K562 (cell line): ENCODE measurements around the gene WDFY2. TPM values are rescaled to one million over a fixed set of nuclear protein-coding genes. Genes with fewer than 3 reads are reported as not detected.

ENCODE experiments used
- ATAC-seq: fragments of 200-7000 bp; cut with Tn5 transposase; 3 replicates; pipeline ENCODE4 v1.9.1; 2020; ENCODE audit warnings: moderate library complexity
- BruUV-seq: library from RNA; stranded (reverse); fragments of 400-500 nt; replicated peaks from 2 replicates; lab custom pipeline; 2021; lab: Mats Ljungman, UMichigan
- CTCF ChIA-PET: fragments of 300-600 bp; formaldehyde crosslinking; extraction: SDS; loops from one replicate; lab custom pipeline; 2021; ENCODE audit warnings: low intra/inter-chr PET ratio; lab: Yijun Ruan, JAX
- POLR2A ChIA-PET: fragments of 300-600, 350-650 bp; sonication (Branson Sonifier 250); formaldehyde crosslinking; extraction: SDS; loops from one replicate; lab custom pipeline; 2021; ENCODE audit warnings: antibody characterized with exemption, inconsistent platforms; lab: Yijun Ruan, JAX
- DNase-seq, 4 experiments: peaks; one replicate each; pipeline versions ENCODE4 v3.0.0 to v3.0.0-alpha.2; 2011 to 2018; ENCODE audit warnings: low spot score in 3 of 4, mixed read lengths in 3 of 4; ENCODE audit errors: extremely low read depth in 1 of 4
- FAIRE-seq: peaks from 2 replicates; lab custom pipeline; 2011; peaks lifted over from hg19 to GRCh38; lab: Jason Lieb, UNC
- H2AFZ ChIP-seq: 2 replicates; pipeline ENCODE4 v1.6.0; 2011; ENCODE audit warnings: low read depth, low read length, control low read depth, inconsistent platforms
- H3K27ac ChIP-seq: fragments of 200-600 bp; 3 replicates; pipeline ENCODE4 v1.8.0; 2011; ENCODE audit warnings: low read depth, mild to moderate bottlenecking, control low read depth, inconsistent platforms, low read length, moderate library complexity, mixed read lengths; ENCODE audit errors: extremely low read depth
- H3K27me3 ChIP-seq, 2 experiments: fragments of 300-600 bp in 1 of 2; 2 replicates in 1 of 2; 3 replicates in 1 of 2; pipeline versions ENCODE4 v1.6.0 to v1.8.0; 2011; ENCODE audit warnings: inconsistent platforms in 2 of 2, low read length in 2 of 2, mild to moderate bottlenecking in 1 of 2, mixed read lengths in 1 of 2, moderate library complexity in 1 of 2; ENCODE audit not compliant: control insufficient read depth in 2 of 2, insufficient read depth in 2 of 2
- H3K36me3 ChIP-seq: fragments of 300-600 bp; 3 replicates; pipeline ENCODE4 v1.8.0; 2011; ENCODE audit warnings: mild to moderate bottlenecking, low read length, inconsistent platforms; ENCODE audit not compliant: control insufficient read depth, insufficient read depth
- H3K4me1 ChIP-seq, 2 experiments: fragments of 200-600 bp in 1 of 2; replicated peaks in 1 of 2; 2 replicates in 1 of 2; 3 replicates in 1 of 2; pipeline versions ENCODE4 v1.5.1 to v1.8.0; 2011; ENCODE audit warnings: inconsistent platforms in 2 of 2, low read length in 2 of 2, mild to moderate bottlenecking in 1 of 2, mixed read lengths in 1 of 2, moderate library complexity in 1 of 2; ENCODE audit not compliant: control insufficient read depth in 2 of 2, insufficient read depth in 2 of 2
- H3K4me2 ChIP-seq: 2 replicates; pipeline ENCODE4 v1.6.1; 2011; ENCODE audit warnings: low read length, control low read depth, inconsistent platforms, mixed read lengths; ENCODE audit not compliant: insufficient read depth
- H3K4me3 ChIP-seq: fragments of 200-600 bp; sonication (generic), shearing (Covaris generic); 2 replicates; pipeline ENCODE4 v1.5.1; 2016; ENCODE audit warnings: control low read depth, inconsistent platforms
- H3K79me2 ChIP-seq: fragments of 200-600 bp; 3 replicates; pipeline ENCODE4 v1.8.0; 2011; ENCODE audit warnings: low read length, inconsistent platforms; ENCODE audit not compliant: control insufficient read depth, insufficient read depth
- H3K9ac ChIP-seq, 2 experiments: 2 replicates each; pipeline versions ENCODE4 v1.6.0 to v1.6.1; 2011; ENCODE audit warnings: low read depth in 2 of 2, low read length in 2 of 2, control low read depth in 1 of 2, inconsistent platforms in 1 of 2, mild to moderate bottlenecking in 1 of 2, mixed read lengths in 1 of 2; ENCODE audit not compliant: insufficient read depth in 1 of 2
- H3K9me1 ChIP-seq: one replicate; pipeline ENCODE4 v1.6.0; 2011; ENCODE audit warnings: inconsistent platforms, mild to moderate bottlenecking, low read length, moderate library complexity; ENCODE audit not compliant: control insufficient read depth, insufficient read depth
- H3K9me3 ChIP-seq: replicated peaks from 2 replicates; pipeline ENCODE4 v1.5.1; 2011; ENCODE audit warnings: low read depth, low read length, inconsistent platforms; ENCODE audit not compliant: control insufficient read depth, insufficient read depth
- H4K20me1 ChIP-seq: replicated peaks from 2 replicates; pipeline ENCODE4 v1.6.1; 2011; ENCODE audit warnings: low read length, inconsistent platforms, mixed read lengths; ENCODE audit not compliant: control insufficient read depth, insufficient read depth
- BCOR ChIP-seq: fragments of 450-650 bp; IDR thresholded peaks from 2 replicates; pipeline ENCODE4 v1.6.1; 2016
- CBFB ChIP-seq: sonication (generic); formaldehyde crosslinking; IDR thresholded peaks from 2 replicates; pipeline ENCODE4 v1.4.0; 2020; ENCODE audit warnings: mild to moderate bottlenecking, missing genetic modification reagents
- FOXJ2 ChIP-seq: fragments of 200-800 bp; sonication (Bioruptor generic); IDR thresholded peaks from 2 replicates; pipeline ENCODE4 v1.6.1; 2016; ENCODE audit warnings: missing genetic modification characterization, missing compliant biosample characterization
- GATA2 ChIP-seq: sonication (generic); formaldehyde crosslinking; IDR thresholded peaks from 2 replicates; pipeline ENCODE4 v1.4.0; 2020; ENCODE audit warnings: mild to moderate bottlenecking, missing genetic modification reagents
- GTF2F1 ChIP-seq: IDR thresholded peaks from 2 replicates; pipeline ENCODE4 v1.6.1; 2011; ENCODE audit warnings: low read depth, low read length, improper control_type of control experiment
- HNRNPL ChIP-seq: fragments of 200-400 bp; formaldehyde crosslinking; IDR thresholded peaks from 2 replicates; pipeline ENCODE4 v1.6.1; 2017; ENCODE audit warnings: low read depth, mild to moderate bottlenecking, low read length
- HNRNPLL ChIP-seq: fragments of 200-400 bp; formaldehyde crosslinking; IDR thresholded peaks from 2 replicates; pipeline ENCODE4 v1.6.1; 2017; ENCODE audit warnings: low read length, low read depth, mild to moderate bottlenecking; ENCODE audit not compliant: poor library complexity, severe bottlenecking
- HNRNPUL1 ChIP-seq: fragments of 200-400 bp; formaldehyde crosslinking; IDR thresholded peaks from 2 replicates; pipeline ENCODE4 v1.6.1; 2017; ENCODE audit warnings: low read length
- KAT8 ChIP-seq: fragments of 450-650 bp; IDR thresholded peaks from 2 replicates; pipeline ENCODE4 v1.6.1; 2016; ENCODE audit warnings: low read depth, mild to moderate bottlenecking
- KDM4B ChIP-seq, 2 experiments: fragments of 450-650 bp in 1 of 2; sonication (generic) in 1 of 2; IDR thresholded peaks; 2 replicates each; pipeline ENCODE4 v1.6.1; 2016 to 2017; ENCODE audit warnings: borderline replicate concordance in 2 of 2, antibody characterized with exemption in 1 of 2, low read depth in 1 of 2, mild to moderate bottlenecking in 1 of 2
- MAZ ChIP-seq, 2 experiments: fragments of 450-650 bp in 1 of 2; sonication (generic) in 1 of 2; formaldehyde crosslinking; IDR thresholded peaks in 1 of 2; conservative IDR thresholded peaks in 1 of 2; 2 replicates each; pipeline versions ENCODE4 v1.4.0 to v1.5.0; 2020; ENCODE audit warnings: mild to moderate bottlenecking in 1 of 2, missing genetic modification reagents in 1 of 2
- SMARCA4 ChIP-seq: fragments of 450-650 bp; IDR thresholded peaks from 2 replicates; pipeline ENCODE4 v1.6.1; 2016
- STAG1 ChIP-seq: sonication (generic); formaldehyde crosslinking; IDR thresholded peaks from 2 replicates; pipeline ENCODE4 v1.5.0; 2020; ENCODE audit warnings: missing genetic modification reagents, borderline replicate concordance
- TSC22D4 ChIP-seq: fragments of 450-650 bp; IDR thresholded peaks from 2 replicates; pipeline ENCODE4 v1.6.1; 2016; ENCODE audit warnings: missing genetic modification characterization, missing biosample characterization, control low read depth
- ZBTB17 ChIP-seq: fragments of 450-650 bp; formaldehyde crosslinking; IDR thresholded peaks from 2 replicates; pipeline ENCODE4 v1.4.0; 2020; ENCODE audit warnings: mild to moderate bottlenecking
- ZNF589 ChIP-seq: fragments of 200-800 bp; sonication (Bioruptor generic); IDR thresholded peaks from 2 replicates; pipeline ENCODE4 v1.6.1; 2016; ENCODE audit warnings: low read depth, missing genetic modification characterization, missing compliant biosample characterization
- WGBS: fragments of 100-300 bp; shearing (Covaris generic); methylation state at CpG from one replicate; pipeline ENCODE4 v1.1.6; 2016; ENCODE audit warnings: low coverage, mixed read lengths; ENCODE audit not compliant: insufficient coverage; ENCODE audit errors: missing lambda C conversion rate; 5-methylcytosine and 5-hydroxymethylcytosine counted together
- in situ Hi-C: fragments of 300-500 bp; cut with MboI; formaldehyde crosslinking; loops from 4 replicates; pipeline ENCODE4 v1.15.0; 2018; ENCODE audit warnings: inconsistent platforms, mixed read lengths
- intact Hi-C: fragments of 100-400 bp; cut with micrococcal nuclease; formaldehyde crosslinking; loops from 2 replicates; pipeline ENCODE4 v1.14.2; 2022
- polyA plus RNA-seq, 8 experiments: library from polyadenylated mRNA; depleted of rRNA in 4 of 8; stranded (reverse) in 5 of 8; unstranded in 3 of 8; fragments of >200 nt; fragmentation: Nextera tagmentation in 2 of 8; fragmentation: Illumina TruSeq in 1 of 8; extraction: Ambion mirVana in 2 of 8; extraction: Trizol in 1 of 8; gene quantifications; 2 replicates each; pipeline versions ENCODE4 v1.2.1 to v1.2.3, GENCODE V29; 2011 to 2014; ENCODE audit warnings: inconsistent platforms in 1 of 8, missing spikeins in 1 of 8
- total RNA-seq, 7 experiments: library from RNA; depleted of rRNA in 6 of 7; stranded (reverse); fragments of >200 nt in 6 of 7; fragmentation: Illumina TruSeq in 2 of 7; extraction: Trizol in 2 of 7; gene quantifications; 2 replicates each; pipeline versions ENCODE4 v1.2.1 to v1.2.3, GENCODE V29; 2011 to 2021; ENCODE audit warnings: low replicate concordance in 1 of 7
- TF ChIP-seq, protein P1 (sequence below): sonication (generic); formaldehyde crosslinking; IDR thresholded peaks from 2 replicates; pipeline ENCODE4 v1.9.0; 2022; ENCODE audit warnings: mild to moderate bottlenecking, missing genetic modification reagents
- TF ChIP-seq, protein P2 (sequence below): fragments of 250-450 bp; sonication (Bioruptor Pico); IDR thresholded peaks from 2 replicates; pipeline ENCODE4 v1.5.0; 2021

WDFY2 gene
- total and polyA plus RNA-seq, 9 of the 15 experiments (the other 6 are each of a cell fraction or from before 2014, with no cell fraction given): 0.66 to 6.4 (median 4.4) TPM

DNA sequence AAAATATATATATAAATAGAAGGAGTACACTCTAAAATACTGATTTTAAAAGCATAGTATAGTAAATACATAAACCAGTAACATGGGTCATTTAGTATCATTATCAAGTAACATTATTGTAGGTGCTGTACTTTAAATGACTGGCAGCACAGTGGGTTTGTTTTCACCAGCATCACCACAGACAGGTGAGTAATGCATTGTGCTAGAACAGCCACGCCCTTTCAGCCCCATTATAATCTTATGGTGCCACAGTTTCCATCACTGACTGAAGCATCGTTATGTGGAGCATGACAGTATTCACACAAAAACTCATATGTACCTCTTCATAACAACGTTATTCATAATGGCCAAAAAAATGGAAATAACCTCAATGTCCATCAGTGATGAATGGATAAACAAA lies 131.4 kb downstream of the WDFY2 start:
- Histone ChIP-seq H3K9me1 (no peaks in the 10 kb centered on the region), H3K4me3 (no peak overlapping the region), H3K36me3 (no peaks in the 10 kb centered on the region), H3K4me1 (no peaks in the 10 kb centered on the region; a peak in 1 of 5 replicates), H3K79me2 (no peaks in the 10 kb centered on the region), H4K20me1 (no peaks in the 10 kb centered on the region), H3K9me3 (no peaks in the 10 kb centered on the region), H3K27me3 (no peaks in the 10 kb centered on the region), H3K27ac (no peak overlapping the region), H3K4me2 (no peak overlapping the region), H2AFZ (no peak overlapping the region), H3K9ac (no peak overlapping the region)
- intact Hi-C loops: no loop called here
- POLR2A ChIA-PET: no interaction called here
- ATAC-seq (no peak), DNase-seq (no peak), FAIRE-seq (no peak)
- CTCF ChIA-PET: no interaction called here
- TF ChIP-seq, protein P1, sequence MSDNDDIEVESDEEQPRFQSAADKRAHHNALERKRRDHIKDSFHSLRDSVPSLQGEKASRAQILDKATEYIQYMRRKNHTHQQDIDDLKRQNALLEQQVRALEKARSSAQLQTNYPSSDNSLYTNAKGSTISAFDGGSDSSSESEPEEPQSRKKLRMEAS (CRISPR knock-in tag): no peak
- TF ChIP-seq ZNF589 (no peak), MAZ (CRISPR knock-in tag; conservative IDR thresholded peaks at IDR 0.05 in 1 of 2, IDR thresholded peaks at IDR 0.05 in 1 of 2) (no peak), STAG1 (CRISPR knock-in tag) (no peak), TSC22D4 (tag) (no peak), HNRNPL (no peak), ZBTB17 (CRISPR knock-in tag) (no peak), BCOR (no peak), GATA2 (no peak), FOXJ2 (tag) (no peak), HNRNPUL1 (no peak), KDM4B (IDR thresholded peaks at IDR 0.05; ENCODE audit: borderline replicate concordance in 2 of 2, low read depth in 1 of 2) (no peak), CBFB (CRISPR knock-in tag) (no peak), SMARCA4 (no peak), KAT8 (no peak), GTF2F1 (no peak), HNRNPLL (no peak)
- TF ChIP-seq, protein P2, sequence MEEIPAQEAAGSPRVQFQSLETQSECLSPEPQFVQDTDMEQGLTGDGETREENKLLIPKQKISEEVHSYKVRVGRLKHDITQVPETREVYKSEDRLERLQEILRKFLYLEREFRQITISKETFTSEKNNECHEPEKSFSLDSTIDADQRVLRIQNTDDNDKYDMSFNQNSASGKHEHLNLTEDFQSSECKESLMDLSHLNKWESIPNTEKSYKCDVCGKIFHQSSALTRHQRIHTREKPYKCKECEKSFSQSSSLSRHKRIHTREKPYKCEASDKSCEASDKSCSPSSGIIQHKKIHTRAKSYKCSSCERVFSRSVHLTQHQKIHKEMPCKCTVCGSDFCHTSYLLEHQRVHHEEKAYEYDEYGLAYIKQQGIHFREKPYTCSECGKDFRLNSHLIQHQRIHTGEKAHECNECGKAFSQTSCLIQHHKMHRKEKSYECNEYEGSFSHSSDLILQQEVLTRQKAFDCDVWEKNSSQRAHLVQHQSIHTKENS (CRISPR knock-in tag): no peak
- WGBS: 80% methylated on average over 3 of the region's 3 CpGs
- in situ Hi-C loops: no loop called here
- BruUV-seq: no TSS peak
